Stimulated activated CD4-positive, alpha-beta T cell treated with anti-CD3 and anti-CD28 coated beads, Interleukin-12 subunit alpha, Interleukin-12 subunit beta, amount 100 ng/mL, for 24 hours (primary cell): Measurements from ENCODE around the gene RPS6KC1.

Experiments used
- DNase-seq, 2 experiments: peaks; one replicate each; pipeline ENCODE4 v3.0.0-alpha.2; 2020; ENCODE audit warnings: low read depth in 2 of 2

The RPS6KC1 gene

GRCh38 chr1:213221209-213221608 lies 170.2 kb downstream of the RPS6KC1 start:
- no peak for DNase-seq

DNA sequence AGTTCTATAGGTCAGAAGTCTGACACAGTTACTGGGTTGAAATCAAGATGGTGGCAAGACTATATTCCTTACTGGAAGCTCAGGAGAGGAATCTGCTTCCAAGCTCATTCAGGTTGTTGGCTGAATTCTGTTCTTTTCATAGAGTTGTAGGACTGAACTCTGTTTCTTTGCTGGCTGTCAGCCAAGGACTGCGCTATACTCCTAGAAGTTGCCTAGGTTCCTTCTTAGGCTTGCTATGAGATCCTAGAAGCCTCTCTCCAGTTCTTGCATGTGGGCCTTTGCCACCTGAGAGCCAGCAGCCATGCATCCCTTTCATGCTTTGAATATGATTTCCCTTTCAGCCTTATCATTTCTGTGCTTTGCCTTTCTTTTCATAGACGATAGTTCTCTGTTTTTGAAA lies 176.4 kb downstream of the RPS6KC1 start:
- DNase-seq, result no peak

DNA sequence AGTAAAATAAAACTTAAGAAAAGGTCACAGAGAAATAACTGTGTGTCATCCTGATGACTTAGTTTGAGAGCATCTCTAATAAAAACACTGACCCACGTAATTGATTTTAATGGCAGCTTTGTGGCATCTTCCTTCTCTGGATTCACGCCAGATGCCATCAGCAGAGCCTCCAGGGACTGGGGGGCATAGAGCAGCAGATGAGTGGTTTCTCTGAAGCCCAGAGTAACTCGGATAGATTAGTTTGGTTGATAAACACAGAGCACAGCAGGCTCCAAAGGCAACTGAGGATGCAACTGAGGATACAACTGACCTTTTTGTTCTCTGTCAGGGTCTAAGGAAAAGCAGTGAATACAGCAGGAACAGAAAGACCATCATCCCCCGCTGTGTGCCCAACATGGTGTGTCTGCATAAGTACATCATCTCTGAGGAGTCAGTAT lies 180.8 kb downstream of the RPS6KC1 start:
- no peak for DNase-seq

DNA sequence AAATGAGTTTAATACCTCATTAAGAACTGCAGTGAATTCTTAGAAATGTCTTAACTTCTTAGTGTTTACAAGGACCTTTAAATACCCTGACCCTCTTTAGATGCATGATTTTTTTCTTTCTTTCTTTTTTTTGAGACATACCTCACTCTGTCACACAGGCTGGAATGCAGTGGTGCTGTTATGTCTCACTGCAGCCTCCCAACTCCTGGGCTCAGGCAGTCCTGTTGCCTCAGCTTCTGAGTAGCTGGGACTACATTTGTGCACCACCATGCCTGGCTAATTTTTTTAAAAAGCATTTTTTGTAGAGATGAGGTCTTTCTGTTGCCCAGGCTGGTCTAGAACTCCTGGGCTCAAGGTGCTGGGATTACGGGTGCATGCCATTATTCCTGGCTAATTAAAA lies 191.8 kb downstream of the RPS6KC1 start:
- no peak for DNase-seq

GRCh38 chr1:213244664-213245091 lies 193.6 kb downstream of the RPS6KC1 start:
- DNase-seq, result no peak

GRCh38 chr1:213245260-213245910 lies 194.3 kb downstream of the RPS6KC1 start:
- no peak for DNase-seq

GRCh38 chr1:213247038-213247437 lies 196.0 kb downstream of the RPS6KC1 start:
- DNase-seq, result no peak

- no peak for DNase-seq
These were observed 198.4 kb downstream of the RPS6KC1 start for GRCh38 chr1:213249395-213249794.

DNA sequence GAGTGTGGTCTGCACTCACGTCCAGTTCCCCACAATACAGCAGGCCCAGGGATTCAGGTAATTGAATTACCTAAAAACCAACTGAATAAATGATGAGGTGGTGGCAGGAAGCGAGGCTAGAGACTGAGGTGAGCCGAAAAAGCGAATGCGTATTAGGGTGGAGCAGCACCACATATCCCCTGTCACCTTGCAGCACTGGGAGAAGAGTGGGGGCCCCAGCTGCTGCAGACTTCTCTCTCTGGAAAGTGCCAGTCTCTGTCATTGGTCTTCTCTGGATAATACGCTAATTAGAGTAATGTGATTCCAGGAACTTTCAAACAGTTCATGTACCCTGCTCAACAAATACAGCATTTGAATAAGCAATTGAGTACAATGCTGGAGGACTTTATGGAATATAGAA lies 199.0 kb downstream of the RPS6KC1 start:
- DNase-seq, result no peak

GRCh38 chr1:213250446-213250845 lies 199.4 kb downstream of the RPS6KC1 start:
- no peak for DNase-seq

DNA sequence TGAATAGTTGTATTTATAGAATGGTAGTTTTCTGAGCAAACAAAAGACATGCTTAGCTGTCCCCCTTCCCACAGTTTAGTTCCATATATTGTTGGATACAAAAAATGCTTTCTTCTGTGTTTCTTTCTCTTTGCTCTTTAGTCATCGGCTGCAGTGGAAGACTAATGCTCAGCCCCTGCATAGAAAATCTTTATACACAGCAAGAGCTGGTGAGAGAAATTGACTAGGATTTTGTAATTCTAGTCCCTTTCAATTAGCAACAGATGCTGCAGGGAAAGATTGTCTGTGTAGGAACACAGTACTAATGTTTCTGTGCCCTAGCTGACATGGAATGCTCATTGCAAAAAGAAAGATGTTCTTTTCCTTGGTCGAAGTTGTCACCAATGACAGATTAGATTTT lies 200.9 kb downstream of the RPS6KC1 start:
- no peak for DNase-seq

- no peak for DNase-seq
These were observed 205.5 kb downstream of the RPS6KC1 start for GRCh38 chr1:213256438-213257087.

- no peak for DNase-seq
These were observed 209.5 kb downstream of the RPS6KC1 start for GRCh38 chr1:213260311-213261075.

DNA sequence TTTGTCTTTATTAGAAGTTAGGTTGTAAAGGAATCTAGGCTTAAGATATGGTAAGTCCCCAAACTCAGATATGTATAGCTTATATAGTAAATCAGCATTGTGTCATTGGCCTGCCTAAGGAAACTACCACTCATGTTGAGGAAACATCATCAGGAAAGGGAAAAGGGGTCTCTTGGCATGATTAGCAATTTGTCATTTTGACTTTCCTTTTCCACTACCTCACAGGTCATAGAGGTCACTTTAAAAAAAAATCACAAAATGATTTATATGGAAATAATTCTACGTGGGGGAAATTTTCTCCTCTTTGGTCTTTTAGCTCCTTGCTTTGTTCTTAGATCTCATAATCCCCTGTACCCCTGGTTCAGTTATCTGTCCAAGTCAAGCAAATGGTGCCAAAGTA lies 213.5 kb downstream of the RPS6KC1 start:
- no peak for DNase-seq

DNA sequence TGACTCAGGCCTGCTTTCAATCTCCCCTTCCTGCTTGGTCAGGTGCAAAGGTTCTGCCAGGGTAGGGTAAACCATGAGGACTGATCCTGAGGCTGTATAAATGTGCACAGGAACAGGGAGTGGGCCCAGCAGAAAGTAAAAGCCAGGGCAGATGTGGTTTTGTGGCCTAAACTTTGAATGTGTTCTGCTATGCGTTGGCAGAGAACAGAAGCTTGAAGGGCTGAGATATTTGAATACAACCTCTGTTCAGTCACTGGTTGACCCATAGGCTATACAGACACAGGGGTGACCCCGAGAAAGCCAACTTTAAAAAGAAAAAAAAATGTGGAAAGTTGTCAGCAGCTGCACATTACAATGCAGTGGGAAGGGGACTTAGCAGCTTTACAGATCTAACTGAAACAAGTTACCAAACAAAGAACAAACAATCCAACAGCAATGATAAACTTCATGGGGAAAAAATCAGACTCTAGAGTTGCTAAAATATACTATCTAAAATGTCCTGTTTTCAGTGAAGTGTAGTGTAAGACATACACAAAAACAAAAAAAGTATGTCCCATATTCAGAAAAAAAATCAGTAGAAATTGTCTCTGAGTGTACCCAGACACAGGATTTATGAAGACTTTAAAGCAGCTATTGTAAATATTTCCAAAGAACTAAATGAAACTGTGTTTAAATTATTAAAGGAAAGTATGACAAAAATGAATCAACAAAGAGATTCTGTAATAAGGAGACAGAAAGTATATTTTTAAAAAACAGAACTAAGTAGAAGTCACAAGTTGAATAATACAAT lies 216.1 kb downstream of the RPS6KC1 start:
- no peak for DNase-seq

- no peak for DNase-seq
These were observed 217.2 kb downstream of the RPS6KC1 start for GRCh38 chr1:213268221-213268620.

GRCh38 chr1:213269829-213270228 lies 218.8 kb downstream of the RPS6KC1 start:
- no peak for DNase-seq

DNA sequence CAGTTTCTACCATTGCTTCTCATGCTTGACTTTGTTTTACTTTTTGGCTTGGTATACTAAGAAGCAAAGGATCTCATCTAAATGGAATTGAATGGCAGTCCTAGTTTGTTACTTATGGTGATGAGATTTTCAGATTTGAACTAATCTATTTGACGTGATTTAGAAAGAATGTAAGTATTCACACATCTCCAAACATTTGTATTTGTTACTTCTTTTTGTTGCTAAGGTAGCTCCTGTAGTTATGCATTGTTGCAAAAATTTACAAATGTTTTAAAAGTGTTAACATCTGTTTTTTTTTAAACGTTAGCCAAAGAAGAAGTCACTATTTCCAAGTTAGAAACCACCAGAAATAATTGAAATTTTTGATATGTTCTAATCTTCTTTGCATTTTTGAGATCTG lies 222.5 kb downstream of the RPS6KC1 start:
- DNase-seq, result no peak

- no peak for DNase-seq
These were observed 223.1 kb downstream of the RPS6KC1 start for GRCh38 chr1:213274140-213274539.

- DNase-seq, result no peak
These were observed 224.3 kb downstream of the RPS6KC1 start for GRCh38 chr1:213275293-213275692.

GRCh38 chr1:213276236-213276635 lies 225.2 kb downstream of the RPS6KC1 start:
- no peak for DNase-seq

DNA sequence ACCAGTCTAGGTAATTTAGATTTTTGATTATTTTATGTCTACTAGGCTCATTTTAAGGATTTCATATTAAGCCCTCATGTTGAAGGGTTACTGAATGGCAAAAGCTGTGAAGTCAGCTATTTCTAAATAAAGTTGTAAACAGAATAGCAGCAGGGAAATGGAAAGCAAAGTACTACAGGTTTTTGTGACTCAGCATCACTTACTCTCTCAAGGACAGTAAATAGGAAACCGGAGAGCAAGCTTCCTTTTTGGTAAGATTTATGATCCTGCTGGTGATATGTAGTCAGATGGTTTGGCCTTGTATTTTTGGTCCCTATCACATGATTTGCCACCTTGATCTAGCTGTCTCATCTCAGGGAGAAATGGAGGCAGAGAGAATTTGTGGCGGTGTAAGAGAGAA lies 226.0 kb downstream of the RPS6KC1 start:
- DNase-seq, result no peak
